Activated B cell treated with CpG ODN at 0.5 μM for 24 hours (primary cell): ENCODE measurements around the gene CRHBP. TPM values are rescaled to one million over a fixed set of nuclear protein-coding genes. Genes with fewer than 3 reads are reported as not detected.

Experiments used
- ATAC-seq: fragments of 200-7000 bp; cut with Tn5 transposase; one replicate; pipeline ENCODE4 v1.10.0; 2021; ENCODE audit warnings: low read depth, mild to moderate bottlenecking, moderate library complexity
- CTCF ChIA-PET: fragments of 350-600 bp; sonication (Branson Sonifier 250); formaldehyde crosslinking; loops from one replicate; lab custom pipeline; 2021; ENCODE audit warnings: antibody characterized with exemption; lab: Charles Lee
- POLR2A ChIA-PET: fragments of 350-600 bp; sonication (Branson Sonifier 250); formaldehyde crosslinking; loops from one replicate; lab custom pipeline; 2021; ENCODE audit warnings: antibody characterized with exemption; lab: Charles Lee
- DNase-seq: peaks from one replicate; pipeline ENCODE4 v3.0.0; 2022
- H3K27ac Mint-ChIP-seq: one replicate; pipeline ENCODE4 v1.8.0; 2020; ENCODE audit warnings: mixed read lengths
- H3K27me3 Mint-ChIP-seq: one replicate; pipeline ENCODE4 v1.8.0; 2021; ENCODE audit warnings: mixed read lengths
- H3K36me3 Mint-ChIP-seq: one replicate; pipeline ENCODE4 v1.8.0; 2021; ENCODE audit warnings: low read depth, mixed read lengths
- H3K4me1 Mint-ChIP-seq: one replicate; pipeline ENCODE4 v1.8.0; 2021; ENCODE audit warnings: mixed read lengths
- H3K4me3 Mint-ChIP-seq: one replicate; pipeline ENCODE4 v1.8.0; 2020; ENCODE audit warnings: mild to moderate bottlenecking, mixed read lengths
- H3K9me3 Mint-ChIP-seq: one replicate; pipeline ENCODE4 v1.8.0; 2020; ENCODE audit warnings: mixed read lengths
- CTCF ChIP-seq: fragments of 200-600 bp; IDR thresholded peaks from one replicate; pipeline ENCODE4 v1.8.0; 2022; ENCODE audit warnings: antibody characterized with exemption, mild to moderate bottlenecking
- intact Hi-C: fragments of 100-400 bp; cut with micrococcal nuclease; formaldehyde crosslinking; loops from one replicate; pipeline ENCODE4 v1.15.1; 2024
- total RNA-seq: library from RNA; stranded (reverse); gene quantifications from 2 replicates; pipeline ENCODE4 v1.2.3, GENCODE V29; 2022

Gene CRHBP
- total RNA-seq, 1 donor from 2014 or later, result not detected

GRCh38 chr5:77006124-77006523 lies 53.3 kb downstream of the CRHBP start:
- ATAC-seq, result no peak
- intact Hi-C loops, result no loop called here
- no peak overlapping the region for H3K27ac Mint-ChIP-seq
- H3K36me3 Mint-ChIP-seq, result no peaks in the 10 kb centered on the region
- H3K9me3 Mint-ChIP-seq, result no peaks in the 10 kb centered on the region
- H3K27me3 Mint-ChIP-seq, result peaks cover 4% of the 10 kb centered on the region
- no peak overlapping the region for H3K4me3 Mint-ChIP-seq
- ChIA-PET POLR2A (no interaction called here), CTCF (no interaction called here)
- H3K4me1 Mint-ChIP-seq, result no peaks in the 10 kb centered on the region
- no peak for TF ChIP-seq CTCF
- DNase-seq, result no peak

GRCh38 chr5:77008413-77008812 lies 55.6 kb downstream of the CRHBP start:
- no peak overlapping the region for H3K4me3 Mint-ChIP-seq
- ATAC-seq (no peak), DNase-seq (no peak)
- ChIA-PET POLR2A (no interaction called here), CTCF (no interaction called here)
- no peaks in the 10 kb centered on the region for H3K9me3 Mint-ChIP-seq
- H3K27me3 Mint-ChIP-seq, result peaks cover 9% of the 10 kb centered on the region
- H3K4me1 Mint-ChIP-seq, result no peaks in the 10 kb centered on the region
- TF ChIP-seq CTCF, result no peak
- intact Hi-C loops, result no loop called here
- H3K27ac Mint-ChIP-seq, result no peak overlapping the region
- no peaks in the 10 kb centered on the region for H3K36me3 Mint-ChIP-seq

- ATAC-seq (no peak), DNase-seq (no peak)
- peaks cover 9% of the 10 kb centered on the region for H3K27me3 Mint-ChIP-seq
- no peaks in the 10 kb centered on the region for H3K36me3 Mint-ChIP-seq
- no peak overlapping the region for H3K27ac Mint-ChIP-seq
- no peaks in the 10 kb centered on the region for H3K9me3 Mint-ChIP-seq
- no peak overlapping the region for H3K4me3 Mint-ChIP-seq
- ChIA-PET CTCF (no interaction called here), POLR2A (no interaction called here)
- intact Hi-C loops, result no loop called here
- no peak for TF ChIP-seq CTCF
- no peaks in the 10 kb centered on the region for H3K4me1 Mint-ChIP-seq
Measured at GRCh38 chr5:77010243-77010642, 57.4 kb downstream of the CRHBP start.

DNA sequence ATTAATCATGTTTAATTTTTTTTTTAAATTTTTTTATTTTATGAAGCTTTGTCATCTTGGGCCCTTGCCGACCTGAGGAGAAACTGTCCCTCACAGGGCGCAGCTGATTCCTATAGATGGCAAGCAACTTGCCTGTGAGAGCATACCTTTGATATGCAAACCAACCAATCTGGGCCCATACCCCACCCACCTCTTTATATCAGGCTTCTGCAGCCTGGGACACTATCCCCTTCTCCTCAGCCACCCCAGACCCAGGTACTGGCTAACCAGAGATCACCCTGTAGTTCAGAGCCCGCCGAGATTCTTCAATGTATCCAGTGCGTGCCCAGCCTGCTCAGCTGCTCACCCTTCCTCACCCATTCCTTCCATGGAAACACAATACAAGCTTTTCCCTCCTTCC lies 58.7 kb downstream of the CRHBP start:
- no peak overlapping the region for H3K27ac Mint-ChIP-seq
- H3K36me3 Mint-ChIP-seq, result no peaks in the 10 kb centered on the region
- intact Hi-C loops, result no loop called here
- no peaks in the 10 kb centered on the region for H3K4me1 Mint-ChIP-seq
- ATAC-seq, result no peak
- no peak overlapping the region for H3K4me3 Mint-ChIP-seq
- ChIA-PET CTCF (no interaction called here), POLR2A (no interaction called here)
- TF ChIP-seq CTCF, result no peak
- no peaks in the 10 kb centered on the region for H3K9me3 Mint-ChIP-seq
- H3K27me3 Mint-ChIP-seq, result peaks cover 10% of the 10 kb centered on the region
- no peak for DNase-seq

DNA sequence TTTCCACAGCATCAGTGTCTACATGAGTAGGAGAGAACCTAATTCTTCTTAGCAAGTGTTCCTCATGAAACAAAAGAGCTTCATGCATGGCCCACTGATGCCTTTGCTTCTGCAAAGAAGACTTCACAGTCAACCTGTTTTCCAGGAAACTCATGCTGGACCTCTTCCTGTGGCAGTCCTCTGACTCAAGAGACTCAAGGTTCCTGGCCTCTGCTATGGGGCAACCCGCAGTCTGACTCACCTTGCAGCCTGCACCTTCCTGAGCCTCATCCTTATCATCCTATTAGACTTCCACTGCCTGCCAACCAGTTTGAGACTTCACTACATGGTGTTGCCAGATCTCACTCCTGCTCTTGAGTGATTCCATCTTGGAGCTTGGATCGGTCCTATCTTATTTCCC lies 59.8 kb downstream of the CRHBP start:
- no peak for TF ChIP-seq CTCF
- no peaks in the 10 kb centered on the region for H3K9me3 Mint-ChIP-seq
- no peaks in the 10 kb centered on the region for H3K4me1 Mint-ChIP-seq
- DNase-seq (no peak), ATAC-seq (no peak)
- no peaks in the 10 kb centered on the region for H3K36me3 Mint-ChIP-seq
- peaks cover 11% of the 10 kb centered on the region for H3K27me3 Mint-ChIP-seq
- intact Hi-C loops, result no loop called here
- no peak overlapping the region for H3K4me3 Mint-ChIP-seq
- ChIA-PET POLR2A (no interaction called here), CTCF (interaction anchor here (0.7 kb wide), 1 partner anchor 144 kb away, joined by 3 read pairs; no protein-coding TSS in a partner anchor)
- no peak overlapping the region for H3K27ac Mint-ChIP-seq
